ENCODE data around the gene MBTPS2.

The MBTPS2 gene

DNA sequence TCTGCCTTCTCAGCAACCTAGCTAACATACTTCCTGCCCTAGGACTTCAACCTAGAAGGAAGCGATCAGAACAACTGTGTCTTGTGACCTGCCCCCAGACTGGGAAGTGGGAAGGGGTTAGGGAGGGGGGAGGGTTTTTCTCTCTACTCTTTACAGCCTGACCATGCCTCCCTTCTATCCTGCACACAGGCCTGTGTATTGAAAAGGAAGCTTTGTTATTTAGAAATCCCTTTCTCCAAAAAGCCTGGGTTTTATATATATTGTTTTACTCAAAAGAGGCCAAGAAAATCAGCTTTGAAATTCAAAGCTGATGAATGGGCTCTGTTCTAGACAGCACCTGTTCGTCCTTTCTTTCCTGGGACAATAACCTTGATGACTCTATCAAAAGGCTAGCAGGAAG lies 65.9 kb downstream of the MBTPS2 start:
- CTCF ChIA-PET = no interaction called here

DNA sequence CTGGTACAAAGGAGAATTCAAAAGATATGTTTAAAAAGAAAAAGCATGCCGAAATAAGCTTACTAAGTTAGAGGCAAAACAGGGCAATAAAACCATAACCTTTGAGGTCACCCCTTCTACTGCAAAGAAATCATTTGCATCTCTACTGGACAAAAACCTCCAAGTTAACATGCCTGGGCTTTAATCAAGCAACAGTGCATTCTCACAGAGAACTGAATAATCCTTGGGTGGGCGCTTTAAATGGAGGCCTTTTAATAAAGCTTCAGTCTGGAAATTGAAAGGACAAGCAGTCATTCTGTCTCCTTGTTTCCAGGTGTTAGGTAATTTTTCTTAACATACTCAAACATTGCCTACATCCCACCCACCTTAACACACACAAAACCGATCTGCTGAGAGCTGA lies 66.5 kb downstream of the MBTPS2 start:
- no peak for DNase-seq (ENCODE audit: low read depth, low spot score)
- CTCF ChIA-PET = no interaction called here
- POLR2A ChIA-PET = interaction anchor here (0.5 kb wide), 1 partner anchor 1877 kb away, joined by 3 read pairs; the partner anchor contains the start of gene SAT1

More for the DNA sequence above, 65.9 kb downstream of the MBTPS2 start:
- no peak overlapping the region for H3K4me3 ChIP-seq (ENCODE audit: low read depth, low read length)
- POLR2A ChIA-PET = no interaction called here
- no peak for DNase-seq (ENCODE audit: low read depth, low spot score)
- TF ChIP-seq, protein P1, sequence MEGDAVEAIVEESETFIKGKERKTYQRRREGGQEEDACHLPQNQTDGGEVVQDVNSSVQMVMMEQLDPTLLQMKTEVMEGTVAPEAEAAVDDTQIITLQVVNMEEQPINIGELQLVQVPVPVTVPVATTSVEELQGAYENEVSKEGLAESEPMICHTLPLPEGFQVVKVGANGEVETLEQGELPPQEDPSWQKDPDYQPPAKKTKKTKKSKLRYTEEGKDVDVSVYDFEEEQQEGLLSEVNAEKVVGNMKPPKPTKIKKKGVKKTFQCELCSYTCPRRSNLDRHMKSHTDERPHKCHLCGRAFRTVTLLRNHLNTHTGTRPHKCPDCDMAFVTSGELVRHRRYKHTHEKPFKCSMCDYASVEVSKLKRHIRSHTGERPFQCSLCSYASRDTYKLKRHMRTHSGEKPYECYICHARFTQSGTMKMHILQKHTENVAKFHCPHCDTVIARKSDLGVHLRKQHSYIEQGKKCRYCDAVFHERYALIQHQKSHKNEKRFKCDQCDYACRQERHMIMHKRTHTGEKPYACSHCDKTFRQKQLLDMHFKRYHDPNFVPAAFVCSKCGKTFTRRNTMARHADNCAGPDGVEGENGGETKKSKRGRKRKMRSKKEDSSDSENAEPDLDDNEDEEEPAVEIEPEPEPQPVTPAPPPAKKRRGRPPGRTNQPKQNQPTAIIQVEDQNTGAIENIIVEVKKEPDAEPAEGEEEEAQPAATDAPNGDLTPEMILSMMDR (IDR thresholded peaks at IDR 0.05; ENCODE audit: insufficient read depth, low read length, missing control alignments) = no peak

DNA sequence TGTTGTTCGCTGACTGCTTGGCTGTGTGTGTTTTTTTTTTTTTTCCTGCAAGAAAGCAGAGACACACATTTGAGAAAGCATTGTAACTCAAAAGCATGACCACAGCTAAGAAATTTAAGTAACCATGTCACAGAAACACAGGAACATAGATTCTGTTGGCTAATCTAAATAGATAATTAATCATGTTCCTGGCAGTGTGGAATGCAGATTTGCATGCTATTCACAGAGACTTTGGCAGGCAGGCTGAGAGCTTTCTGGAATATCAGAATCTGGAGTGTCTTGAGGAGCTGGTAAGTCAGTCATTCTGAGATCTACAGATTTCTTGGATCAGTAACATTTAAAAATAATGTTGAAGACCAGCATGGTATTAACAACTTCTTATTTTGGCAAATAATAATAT lies 67.8 kb downstream of the MBTPS2 start:
- TF ChIP-seq, protein P1 (IDR thresholded peaks at IDR 0.05; ENCODE audit: insufficient read depth, low read length, missing control alignments) = no peak
- ChIA-PET POLR2A (no interaction called here), CTCF (no interaction called here)
- DNase-seq (ENCODE audit: low read depth, low spot score) = no peak
- H3K4me3 ChIP-seq (ENCODE audit: low read depth, low read length) = no peak overlapping the region

More for the DNA sequence above, 66.5 kb downstream of the MBTPS2 start:
- no peak overlapping the region for H3K4me3 ChIP-seq (ENCODE audit: low read depth, low read length)
- TF ChIP-seq, protein P1 (IDR thresholded peaks at IDR 0.05; ENCODE audit: insufficient read depth, low read length, missing control alignments) = no peak

DNA sequence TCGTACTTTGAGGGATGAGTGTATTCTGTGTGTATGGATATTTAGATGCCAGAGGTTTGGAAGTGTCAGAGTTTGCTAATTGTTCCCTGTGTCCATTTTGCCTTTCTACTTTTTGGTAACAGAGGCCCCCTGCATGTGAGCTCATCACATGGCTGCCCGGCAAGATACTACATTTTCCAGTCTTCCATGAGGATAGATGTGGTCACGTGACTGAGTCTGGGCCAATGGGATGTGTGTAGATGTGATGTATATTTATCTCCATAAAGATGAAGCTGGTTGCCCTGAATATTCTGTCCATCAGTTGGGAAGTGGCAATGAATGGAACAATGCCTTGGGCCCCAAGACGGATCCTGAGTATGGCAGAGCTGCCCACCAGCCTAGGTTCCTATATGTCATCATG lies 72.1 kb downstream of the MBTPS2 start:
- ChIA-PET CTCF (no interaction called here), POLR2A (no interaction called here)
- TF ChIP-seq, protein P1 (IDR thresholded peaks at IDR 0.05; ENCODE audit: insufficient read depth, low read length, missing control alignments) = no peak
- H3K4me3 ChIP-seq (ENCODE audit: low read depth, low read length) = no peak overlapping the region
- DNase-seq (ENCODE audit: low read depth, low spot score) = no peak

DNA sequence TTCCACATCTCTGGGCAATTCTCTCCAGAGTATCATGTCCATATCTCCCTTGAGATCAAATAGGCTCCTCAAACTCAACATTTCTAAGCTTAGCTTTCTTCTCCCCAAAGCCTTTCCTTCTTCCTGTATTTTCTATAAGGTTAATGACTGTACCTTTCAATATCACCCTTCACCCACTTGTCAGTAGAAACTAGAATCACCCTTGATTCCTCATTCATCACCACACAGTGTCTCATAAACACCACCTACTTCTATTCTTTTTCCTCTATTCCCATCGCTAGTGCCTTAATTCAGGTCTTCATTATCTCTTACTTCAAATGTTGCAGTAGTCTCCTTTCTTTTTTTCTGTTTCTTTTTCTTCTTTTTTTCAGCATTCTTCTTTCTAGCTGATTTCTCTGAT lies 72.8 kb downstream of the MBTPS2 start:
- no peak for DNase-seq (ENCODE audit: low read depth, low spot score)
- ChIA-PET POLR2A (no interaction called here), CTCF (no interaction called here)
- H3K4me3 ChIP-seq (ENCODE audit: low read depth, low read length) = no peak overlapping the region
- TF ChIP-seq, protein P1 (IDR thresholded peaks at IDR 0.05; ENCODE audit: insufficient read depth, low read length, missing control alignments) = no peak

DNA sequence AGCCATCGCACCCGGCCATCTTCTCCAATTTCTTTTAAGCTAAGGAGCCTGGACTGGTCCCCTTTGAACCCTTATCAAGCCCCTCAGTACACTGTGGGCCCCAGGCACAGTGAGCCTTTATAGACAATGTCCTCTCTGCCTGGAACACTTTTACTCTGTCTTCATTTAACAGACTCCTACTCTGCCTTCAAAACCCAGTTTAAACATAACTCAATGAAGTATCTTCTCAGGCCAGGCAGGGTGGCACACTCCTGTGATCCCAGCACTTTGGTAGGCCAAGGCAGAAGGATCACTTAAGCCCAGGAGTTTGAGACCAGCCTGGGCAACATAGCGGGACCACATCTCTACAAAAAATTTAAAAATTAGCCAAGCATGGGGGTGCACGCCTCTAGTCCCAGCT lies 73.6 kb downstream of the MBTPS2 start:
- no peak for DNase-seq (ENCODE audit: low read depth, low spot score)
- TF ChIP-seq, protein P1 (IDR thresholded peaks at IDR 0.05; ENCODE audit: insufficient read depth, low read length, missing control alignments) = no peak
- ChIA-PET POLR2A (no interaction called here), CTCF (no interaction called here)
- no peak overlapping the region for H3K4me3 ChIP-seq (ENCODE audit: low read depth, low read length)

Data from AG04449 (cell line).